PC-9 (cell line): Measurements from ENCODE around the gene STAP1.
"Not testable (repeated sequence)": the region's sequence is repeated elsewhere in the genome, so short reads cannot be mapped to it uniquely, and the experiment has no call there.

ENCODE experiments used
- CTCF ChIP-seq: fragments of 200-600 bp; sonication (generic); conservative IDR thresholded peaks from 2 replicates; pipeline ENCODE4 v1.6.1; 2017; ENCODE audit warnings: mixed run types, antibody characterized with exemption, mild to moderate bottlenecking, moderate library complexity
- EZH2 ChIP-seq: fragments of 200-600 bp; sonication (generic); IDR thresholded peaks from 2 replicates; pipeline ENCODE4 v1.8.0; 2017; ENCODE audit warnings: antibody characterized with exemption, low read depth

GRCh38 chr4:67532397-67532796 is 26.1 kb upstream of the STAP1 start:
- not testable (repeated sequence) for TF ChIP-seq CTCF, EZH2
